ENCODE results near the gene ABRACL. TPM values are rescaled to one million over a fixed set of nuclear protein-coding genes. Genes with fewer than 3 reads are reported as not detected.

ABRACL gene
- total RNA-seq, 1 experiment from 2014 or later: 22.2 TPM

DNA sequence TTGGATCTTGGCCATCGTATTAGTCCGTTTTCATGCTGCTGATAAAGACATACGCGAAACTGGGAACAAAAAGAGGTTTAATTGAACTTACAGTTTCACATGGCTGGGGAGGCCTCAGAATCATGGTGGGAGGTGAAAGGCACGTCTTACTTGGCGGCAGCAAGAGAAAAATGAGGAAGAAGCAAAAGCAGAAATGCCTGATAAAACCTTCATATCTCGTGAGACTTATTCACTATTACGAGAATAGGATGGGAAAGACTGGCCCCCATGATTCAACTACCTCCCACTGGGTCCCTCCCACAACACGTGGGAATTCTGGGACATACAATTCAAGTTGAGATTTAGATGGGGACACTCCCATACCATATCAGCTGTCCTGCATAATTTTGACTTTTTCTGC lies 20.4 kb upstream of the ABRACL start:
- ATAC-seq (no peak), DNase-seq (ENCODE audit: low read depth, low spot score) (no peak)
- no peaks in the 10 kb centered on the region for H3K9me3 ChIP-seq (ENCODE audit: control insufficient read depth, insufficient read depth, low read depth, low read length)
- no TSS peak for BruUV-seq (replicated peaks)
- H3K4me3 ChIP-seq (ENCODE audit: low read depth in 2 of 2, low read length in 2 of 2): no peak overlapping the region
- H3K4me1 ChIP-seq (ENCODE audit: control insufficient read depth, insufficient read depth, low read length): no peaks in the 10 kb centered on the region
- intact Hi-C loops (cut with micrococcal nuclease; ENCODE audit: unreplicated experiment) (no loop called here), in situ Hi-C loops (cut with HindIII; ENCODE audit: low pct_unique_long_range_greater_than_20kb, low sequenced_read_pairs) (no loop called here)
- TF ChIP-seq SIN3A (IDR thresholded peaks at IDR 0.05; ENCODE audit: borderline replicate concordance, insufficient read depth, low read depth, low read length): no peak
- no peak for TF ChIP-seq REST (IDR thresholded peaks at IDR 0.05; ENCODE audit: insufficient read depth in 1 of 2, low read depth in 2 of 2, low read length in 1 of 2)
- no peak for TF ChIP-seq POLR2AphosphoS5 (IDR thresholded peaks at IDR 0.05; ENCODE audit: low read depth, low read length)
- POLR2A ChIA-PET: no interaction called here
- CTCF ChIA-PET: no interaction called here
- no peak overlapping the region for H3K27ac ChIP-seq (ENCODE audit: low read length)
- H3K36me3 ChIP-seq (ENCODE audit: control insufficient read depth, insufficient read depth, low read length): no peaks in the 10 kb centered on the region
- H3K27me3 ChIP-seq (ENCODE audit: control insufficient read depth, insufficient read depth, low read length): peaks cover 19% of the 10 kb centered on the region

GRCh38 chr6:139010674-139011073 lies 17.9 kb upstream of the ABRACL start:
- peaks cover 10% of the 10 kb centered on the region; the same call in 1 of the 2 replicates for H3K27me3 ChIP-seq (ENCODE audit: control insufficient read depth, insufficient read depth, low read length)
- ATAC-seq (no peak), DNase-seq (ENCODE audit: low read depth, low spot score) (no peak)
- no peaks in the 10 kb centered on the region for H3K4me1 ChIP-seq (ENCODE audit: control insufficient read depth, insufficient read depth, low read length)
- no peaks in the 10 kb centered on the region for H3K36me3 ChIP-seq (ENCODE audit: control insufficient read depth, insufficient read depth, low read length)
- intact Hi-C loops (cut with micrococcal nuclease; ENCODE audit: unreplicated experiment): no loop called here
- in situ Hi-C loops (cut with HindIII; ENCODE audit: low pct_unique_long_range_greater_than_20kb, low sequenced_read_pairs): no loop called here
- no peak for TF ChIP-seq TCF7L2 (IDR thresholded peaks at IDR 0.05; ENCODE audit: low read depth, low read length)
- no peak for TF ChIP-seq SIN3A (IDR thresholded peaks at IDR 0.05; ENCODE audit: borderline replicate concordance, insufficient read depth, low read depth, low read length)
- no peak for TF ChIP-seq CTCF (IDR thresholded peaks at IDR 0.05)
- TF ChIP-seq POLR2AphosphoS5 (IDR thresholded peaks at IDR 0.05; ENCODE audit: low read depth, low read length): no peak
- TF ChIP-seq REST (IDR thresholded peaks at IDR 0.05; ENCODE audit: insufficient read depth in 1 of 2, low read depth in 2 of 2, low read length in 1 of 2): no peak
- H3K27ac ChIP-seq (ENCODE audit: low read length): no peak overlapping the region
- ChIA-PET POLR2A (no interaction called here), CTCF (no interaction called here)
- no peak overlapping the region for H3K4me3 ChIP-seq (ENCODE audit: low read depth in 2 of 2, low read length in 2 of 2)
- no peaks in the 10 kb centered on the region for H3K9me3 ChIP-seq (ENCODE audit: control insufficient read depth, insufficient read depth, low read depth, low read length)
- no TSS peak for BruUV-seq (replicated peaks)

Measured in Panc1 (cell line).